ENCODE data around the gene D2HGDH.
A peak's percentile ranks its signal among the peaks of the same experiment; 100 is the strongest.
"Not testable (repeated sequence)": the region's sequence is repeated elsewhere in the genome, so short reads cannot be mapped to it uniquely, and the experiment has no call there.

Gene D2HGDH

DNA sequence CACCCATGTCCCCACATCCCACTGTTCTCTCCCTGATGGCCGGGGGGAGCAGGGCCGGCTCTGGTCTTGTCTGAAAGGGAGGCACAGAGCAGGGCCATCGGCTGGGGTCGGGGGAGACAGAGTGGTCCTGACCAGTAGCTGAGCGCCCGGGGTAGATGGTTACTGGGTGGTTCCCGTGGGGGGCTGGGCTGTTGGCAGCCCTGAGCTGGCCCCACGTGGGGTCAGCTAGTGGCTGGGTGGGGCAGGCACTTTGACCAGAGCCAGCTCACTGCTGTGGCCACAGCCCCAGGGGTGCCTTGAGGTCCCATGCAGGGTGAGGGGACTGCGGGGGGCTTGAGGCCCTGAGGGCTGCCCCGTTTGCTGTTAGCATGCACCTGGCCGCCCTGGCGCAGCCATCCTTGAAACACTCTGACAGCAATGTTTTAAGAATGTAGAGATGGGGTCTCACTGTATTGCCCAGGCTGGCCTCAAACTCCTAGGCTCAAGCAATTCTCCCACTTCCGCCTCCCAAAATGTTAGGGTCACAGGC, 62.2 kb downstream of the D2HGDH start:
- DNase-seq: no peak

- DNase-seq: no peak
Observed at GRCh38 chr2:241797441-241798080, 63.1 kb downstream of the D2HGDH start.

GRCh38 chr2:241798081-241798630, 63.7 kb downstream of the D2HGDH start:
- no peak for DNase-seq

DNA sequence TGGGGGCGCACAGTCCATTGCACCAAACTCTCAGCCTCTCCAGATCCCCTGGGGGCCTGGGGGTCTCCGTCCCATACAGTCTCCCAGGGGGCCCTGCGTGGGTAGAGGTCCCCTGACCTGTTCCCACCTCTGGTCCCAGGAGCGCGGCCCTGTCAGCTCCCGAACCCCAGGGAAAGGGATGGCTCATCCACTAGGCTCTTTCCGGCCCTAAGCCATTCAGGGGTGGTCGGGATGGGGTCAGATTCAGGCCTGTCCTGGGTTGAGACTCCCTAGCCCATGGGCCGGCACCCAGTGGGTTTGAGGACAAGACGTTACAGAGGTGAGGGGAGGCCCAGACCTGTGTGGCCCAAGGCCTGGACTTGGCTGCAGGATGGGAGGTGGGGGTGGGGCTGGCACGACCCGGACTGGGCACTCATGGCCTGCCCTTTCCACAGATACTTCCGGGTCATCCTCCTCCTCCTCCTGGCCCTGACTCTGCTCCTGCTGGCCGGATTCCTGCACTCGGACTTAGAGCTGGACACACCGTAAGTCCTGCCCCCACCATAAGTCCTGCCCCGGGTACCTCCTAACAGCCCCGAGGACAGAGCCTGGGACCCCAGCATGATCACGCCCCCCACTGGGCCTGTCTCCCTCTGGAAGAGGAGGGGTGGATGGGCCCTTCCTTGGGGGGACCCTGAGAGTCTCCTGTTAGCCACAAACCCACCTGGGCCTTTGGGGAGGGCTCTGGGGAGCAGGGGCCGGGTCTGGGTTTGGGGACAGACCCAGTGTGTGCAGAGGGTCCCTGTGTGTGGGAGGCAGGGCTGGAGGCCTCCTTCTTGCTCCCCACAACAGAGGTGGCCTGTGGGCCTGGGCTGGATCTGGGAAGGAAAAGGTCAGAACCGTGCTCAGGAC, 64.4 kb downstream of the D2HGDH start:
- no peak for DNase-seq

GRCh38 chr2:241799522-241800197, 65.2 kb downstream of the D2HGDH start:
- no peak for DNase-seq

GRCh38 chr2:241800198-241800903, 65.9 kb downstream of the D2HGDH start:
- DNase-seq: not testable (repeated sequence)

- no peak for DNase-seq
Observed at GRCh38 chr2:241801611-241802420, 67.4 kb downstream of the D2HGDH start.

DNA sequence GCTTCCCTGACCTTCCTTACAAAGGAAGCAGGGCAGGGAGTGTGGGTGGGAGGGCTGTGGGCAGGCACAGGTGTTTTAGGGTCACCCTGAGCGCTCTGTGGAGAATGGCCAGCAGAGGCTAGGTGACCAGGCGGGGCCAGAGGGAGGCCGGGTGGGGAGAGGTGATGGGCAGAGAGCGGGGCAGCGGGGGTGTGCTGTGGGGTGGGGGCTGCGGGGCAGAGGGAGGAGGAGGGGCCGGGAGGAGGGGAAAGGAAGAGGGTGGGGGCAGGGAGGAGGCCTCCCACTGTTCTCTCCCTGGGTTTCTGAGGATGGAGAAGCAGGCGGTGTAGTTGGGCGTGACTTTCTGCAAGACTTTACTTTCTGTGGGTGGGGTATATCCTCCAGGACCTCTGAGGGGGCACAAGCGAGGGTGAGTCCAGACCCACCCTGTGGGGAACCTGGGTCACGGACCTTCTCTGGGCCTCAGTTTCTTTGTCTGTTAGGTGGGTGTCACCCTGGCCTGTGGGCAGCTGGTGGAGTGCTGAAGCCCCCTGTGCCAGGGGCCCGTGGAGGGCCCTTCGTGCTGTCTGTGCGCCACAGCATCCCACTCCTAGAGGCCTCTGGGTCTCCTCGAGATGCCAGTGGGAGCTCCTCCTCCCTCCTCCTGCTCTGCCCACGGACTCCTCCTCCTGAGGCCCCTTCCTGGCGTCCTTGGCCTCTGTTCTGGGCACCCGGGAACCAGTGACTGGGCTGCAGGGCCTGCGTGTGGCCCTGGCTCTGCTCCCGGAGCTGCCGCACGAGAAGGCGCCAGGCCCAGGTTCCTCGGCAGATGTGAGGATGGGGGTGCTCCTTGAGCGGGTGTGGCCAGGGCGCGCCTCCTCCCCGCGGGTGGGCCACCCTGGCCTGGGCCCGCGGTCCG, 68.2 kb downstream of the D2HGDH start:
- DNase-seq: no peak

GRCh38 chr2:241803387-241804325, 69.2 kb downstream of the D2HGDH start:
- no peak for DNase-seq

DNA sequence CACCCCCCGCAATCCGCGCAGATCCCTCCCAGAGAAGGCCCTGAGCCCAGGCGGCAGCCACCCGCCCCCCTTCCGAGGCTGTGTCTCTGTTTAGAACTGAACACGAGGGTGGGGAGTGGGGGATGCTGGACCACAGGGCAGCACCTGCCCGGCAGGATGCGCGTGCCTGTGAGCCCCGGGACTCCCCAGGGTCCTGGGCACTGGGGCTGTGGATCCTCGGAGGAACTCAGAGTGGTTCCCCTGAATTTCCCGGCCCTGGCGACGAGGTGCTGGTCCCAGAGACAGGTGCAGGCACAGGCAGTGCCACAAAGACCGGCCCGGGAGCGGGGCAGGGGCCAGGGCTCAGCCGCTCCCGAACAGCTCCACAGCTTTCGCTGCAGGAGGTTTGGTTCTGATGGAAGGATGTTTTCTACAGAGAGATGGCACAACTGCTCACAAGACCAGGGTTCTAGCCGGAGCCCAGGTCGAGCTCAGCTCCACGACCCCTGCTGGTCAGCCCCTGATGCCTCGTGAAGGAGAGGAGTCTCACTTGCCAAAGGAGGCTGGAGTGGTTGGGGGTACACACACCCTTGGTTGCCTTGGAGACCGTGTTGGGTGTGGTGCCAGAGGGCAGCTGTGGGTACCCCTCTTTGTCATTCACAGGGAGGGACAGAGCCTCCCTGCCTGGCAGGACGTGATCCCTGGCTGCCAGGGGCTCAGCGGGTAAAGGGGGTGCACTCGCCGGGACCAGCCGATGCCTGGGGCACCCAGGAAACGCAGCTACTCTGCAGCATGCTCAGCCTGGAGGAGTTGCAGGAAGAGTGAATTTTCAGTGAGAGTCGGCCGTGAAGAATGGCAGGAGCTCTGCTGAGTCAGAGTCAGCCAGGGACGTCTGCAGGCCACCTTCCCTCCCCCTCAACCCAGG, 70.1 kb downstream of the D2HGDH start:
- DNase-seq: peak; percentile 4

GRCh38 chr2:241806217-241806616, 71.8 kb downstream of the D2HGDH start:
- not testable (repeated sequence) for DNase-seq

DNA sequence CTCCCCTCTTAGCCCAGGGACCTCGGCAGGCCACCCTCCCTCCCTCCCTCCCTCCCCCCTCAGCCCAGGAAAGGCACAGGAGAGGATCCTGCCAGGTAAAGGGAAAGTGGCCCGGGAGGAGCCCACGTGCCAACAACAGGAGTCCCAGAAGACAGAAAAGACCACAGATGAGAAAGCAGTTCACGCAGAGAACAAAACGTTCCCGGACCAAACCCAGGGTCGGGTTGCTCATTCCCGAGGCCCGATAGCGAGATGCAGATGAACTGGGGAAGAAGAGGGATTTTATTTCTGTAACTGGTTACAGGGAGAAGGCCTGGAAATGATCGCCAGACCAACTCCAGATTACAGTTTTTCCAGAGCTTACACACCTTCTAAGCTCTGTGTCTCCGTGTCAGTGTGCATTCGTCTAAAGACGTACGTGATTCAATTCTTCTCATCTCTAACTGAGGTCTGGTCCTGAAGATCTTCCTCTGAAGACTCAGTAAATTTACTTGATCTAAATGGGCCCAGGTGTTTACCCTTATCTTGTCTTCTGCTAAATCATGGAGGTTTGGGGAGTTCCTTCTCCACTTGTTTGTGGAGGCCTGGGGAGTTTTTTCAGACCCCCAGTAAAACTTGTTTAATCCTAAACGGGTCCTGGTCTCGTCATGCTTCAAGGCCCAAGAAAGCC, 73.8 kb downstream of the D2HGDH start:
- DNase-seq: no peak

DNA sequence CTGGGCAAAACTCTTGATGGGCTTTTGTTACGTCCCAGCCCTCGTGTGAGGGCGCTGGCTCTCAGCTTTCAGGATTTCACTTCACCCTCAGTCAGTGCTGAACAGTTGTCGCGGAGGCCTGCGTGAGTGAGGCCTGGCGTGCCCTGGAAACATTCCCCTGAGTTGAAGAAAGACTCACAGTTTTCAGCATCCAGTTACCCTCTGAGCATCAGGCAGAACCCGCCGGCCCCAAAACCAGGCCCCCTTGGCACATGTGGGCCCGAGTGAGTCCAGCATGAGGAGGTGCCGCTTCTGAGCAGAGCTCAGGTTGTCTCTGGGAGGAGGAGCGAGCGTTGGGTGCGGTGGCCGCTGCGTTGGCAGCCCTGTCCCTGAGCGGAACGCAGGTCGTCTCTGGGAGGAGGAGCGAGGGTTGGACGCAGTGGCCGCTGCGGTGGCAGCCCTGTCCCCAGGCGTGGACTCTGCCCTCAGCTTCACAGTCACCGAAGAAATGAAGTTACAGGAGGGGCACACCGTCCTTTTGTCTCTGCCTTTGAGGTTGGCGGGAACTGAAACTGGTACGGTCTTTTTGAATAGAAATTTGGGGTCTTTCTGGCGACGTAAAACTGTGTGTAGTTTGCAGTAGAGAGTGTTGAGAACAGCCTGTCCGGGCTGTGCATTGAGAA, 74.4 kb downstream of the D2HGDH start, which contains the start of gene NEU4:
Gene NEU4 (plus strand): TSS at position 473 of the 662 bp plus-strand sequence. CDS start 5,292 bp downstream, outside the sequence.
- no peak for DNase-seq

DNA sequence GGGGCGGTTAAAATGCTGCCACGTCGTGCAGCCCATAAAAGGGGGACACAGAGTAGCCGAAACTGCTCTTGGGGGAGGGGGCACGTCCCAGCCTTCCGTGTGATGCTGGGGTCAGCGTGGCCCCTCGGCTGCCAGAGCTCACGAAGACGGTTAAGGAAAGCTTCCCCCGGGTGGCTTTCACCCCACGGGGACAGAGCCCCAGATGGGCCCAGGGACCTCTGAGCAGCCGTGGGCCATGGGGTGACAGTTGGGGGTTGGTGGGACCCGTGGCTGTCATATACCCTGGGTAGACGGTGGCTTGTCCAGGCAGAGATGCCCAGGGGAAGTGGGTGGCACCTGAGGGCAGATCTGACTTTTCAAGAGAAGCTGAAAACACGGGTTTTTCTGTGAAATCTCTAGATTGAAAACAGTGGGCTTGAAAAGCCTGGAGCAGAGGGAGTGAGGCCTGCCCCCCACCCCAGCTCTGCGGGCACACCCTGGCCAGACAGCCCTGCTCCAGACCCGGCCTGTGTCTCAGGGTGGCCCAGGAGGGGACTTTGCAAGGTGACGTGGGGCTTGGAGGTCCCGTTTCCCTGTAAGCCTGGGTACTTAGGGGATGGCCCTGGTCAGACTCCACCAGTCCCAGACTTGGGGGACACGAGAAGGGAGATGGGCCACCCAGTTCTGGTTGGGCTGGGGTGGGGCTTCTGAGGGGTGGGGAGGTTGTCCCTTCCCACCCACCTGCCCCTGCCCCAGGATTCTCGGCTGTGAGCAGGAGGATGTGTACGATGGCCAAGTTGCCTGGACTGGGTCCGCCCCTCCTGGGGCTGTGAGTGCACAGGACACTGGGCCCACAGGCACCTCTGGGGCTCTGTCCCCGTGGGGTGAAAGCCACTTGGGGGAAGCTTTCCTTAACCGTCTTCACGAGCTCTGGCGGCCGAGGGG, 75.2 kb downstream of the D2HGDH start:
- DNase-seq: no peak

- no peak for DNase-seq
Observed at GRCh38 chr2:241810307-241811200, 76.1 kb downstream of the D2HGDH start.
